Measurements from ENCODE around the gene DHRS3. TPM values are rescaled to one million over a fixed set of nuclear protein-coding genes. Genes with fewer than 3 reads are reported as not detected.

Gene DHRS3
- total RNA-seq, 1 experiment from 2014 or later, result 54.5 TPM

DNA sequence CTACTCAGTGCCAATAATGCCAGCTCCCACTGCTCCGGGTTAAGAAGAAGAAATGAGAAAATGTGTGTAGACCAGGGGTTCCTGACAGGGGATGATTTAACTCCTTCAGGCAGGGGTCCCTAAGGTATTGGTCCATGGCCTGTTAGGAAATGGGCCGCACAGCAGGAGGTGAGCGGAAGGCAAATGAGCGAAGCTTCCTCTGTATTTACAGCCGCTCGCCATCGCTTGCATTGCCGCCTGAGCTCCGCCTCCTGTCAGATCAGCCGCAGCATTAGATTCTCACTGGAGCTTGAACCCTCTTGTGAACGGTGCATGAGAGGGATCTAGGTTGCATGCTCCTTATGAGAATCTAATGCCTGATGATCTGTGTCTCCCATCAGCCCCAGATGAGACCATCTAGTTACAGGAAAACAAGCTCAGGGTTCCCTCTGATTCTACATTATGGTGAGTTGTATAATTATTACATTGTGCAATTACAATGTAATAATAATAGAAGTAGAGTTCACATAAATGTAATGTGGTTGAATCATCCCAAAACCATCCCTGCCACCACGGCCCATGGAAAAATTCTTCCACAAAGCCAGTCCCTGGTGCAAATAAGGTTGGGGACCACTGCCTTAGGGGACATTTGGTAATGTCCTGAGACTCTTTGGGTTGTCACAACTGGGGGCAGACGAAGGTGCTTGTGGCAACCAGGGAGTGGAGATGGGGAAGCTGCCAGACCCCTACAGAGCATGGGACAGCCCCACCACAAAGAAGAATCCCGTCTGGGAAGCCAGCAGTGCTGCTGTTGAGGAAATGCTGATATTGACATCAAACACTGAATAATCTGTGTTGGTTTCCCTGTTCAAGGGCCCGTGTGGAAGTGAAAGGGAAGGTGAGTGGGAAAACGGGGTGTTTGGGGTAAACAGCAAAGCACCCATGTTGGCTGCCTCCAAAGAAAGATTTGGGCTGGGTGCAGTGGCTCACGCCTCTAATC lies 60.8 kb downstream of the DHRS3 start:
- no CpG with 5 or more reads among the region's 17 CpGs for WGBS (ENCODE audit: extremely low coverage, insufficient read length, low lambda C conversion rate)
- Mint-ChIP-seq H3K36me3 (ENCODE audit: insufficient read depth in 1 of 3, low read depth in 3 of 3) (peaks cover 2 to 23% (median 3%) of the 10 kb centered on the region in 3 experiments; a peak in 6 of 7 replicates), H3K27ac (peak overlapping the region in 2 of 3 experiments; percentile 23 to 88; a peak in 1 of 7 replicates), H3K27me3 (ENCODE audit: low read depth) (peaks cover 6% of the 10 kb centered on the region), H3K4me3 (no peak overlapping the region; a peak in 1 of 5 replicates), H3K9me3 (peaks cover 12 to 13% of the 10 kb centered on the region in 2 experiments), H3K4me1 (peaks cover 14 to 26% of the 10 kb centered on the region in 2 experiments)
- Histone ChIP-seq H4K20me1 (ENCODE audit: control insufficient read depth, insufficient read depth, insufficient read length) (no peaks in the 10 kb centered on the region), H2AK5ac (ENCODE audit: insufficient read length, low read length) (no peak overlapping the region), H3K79me1 (ENCODE audit: insufficient read depth, low read depth, low read length, poor library complexity, severe bottlenecking) (no peaks in the 10 kb centered on the region), H2BK12ac (ENCODE audit: insufficient read length, low read depth, low read length) (no peak overlapping the region), H4K8ac (replicated peaks; ENCODE audit: insufficient read length, low read depth, low read length) (no peak overlapping the region), H3K27me3 (ENCODE audit: insufficient read depth, low read length) (no peaks in the 10 kb centered on the region), H2BK120ac (ENCODE audit: low read depth, low read length, poor library complexity, severe bottlenecking) (no peak overlapping the region), H4K91ac (ENCODE audit: insufficient read length, low read depth, low read length) (no peak overlapping the region), H3K18ac (ENCODE audit: insufficient read length, low read depth, low read length) (no peak overlapping the region), H3K9ac (ENCODE audit: extremely low read depth, insufficient read length, low read length) (no peak overlapping the region), H2BK5ac (ENCODE audit: insufficient read length, low read length) (no peak overlapping the region), H3K79me2 (ENCODE audit: insufficient read depth, low read length) (no peaks in the 10 kb centered on the region), H4K5ac (ENCODE audit: insufficient read length, low read depth, low read length) (no peak overlapping the region), H3T11ph (ENCODE audit: low read length) (no peak overlapping the region), H3K4me2 (ENCODE audit: insufficient read depth, insufficient read length, low read length) (no peak overlapping the region), H3K9me3 (ENCODE audit: control insufficient read depth, low read depth, low read length) (no peaks in the 10 kb centered on the region), H2BK15ac (ENCODE audit: low read depth, low read length) (no peak overlapping the region), H3K4me1 (ENCODE audit: insufficient read depth, low read length) (no peaks in the 10 kb centered on the region), H3K14ac (ENCODE audit: insufficient read depth, low read length) (no peak overlapping the region), H3K23ac (ENCODE audit: insufficient read length, low read depth, low read length) (no peak overlapping the region), H3K27ac (ENCODE audit: insufficient read length, low read depth, low read length) (no peak overlapping the region), H3K56ac (ENCODE audit: insufficient read length, low read depth, low read length) (no peak overlapping the region), H3K23me2 (ENCODE audit: insufficient read length, low read depth, low read length, poor library complexity, severe bottlenecking) (no peaks in the 10 kb centered on the region), H2AFZ (ENCODE audit: low read length) (no peak overlapping the region), H2BK20ac (ENCODE audit: low read depth, low read length, poor library complexity, severe bottlenecking) (no peak overlapping the region), H3K4ac (ENCODE audit: low read depth, low read length) (no peak overlapping the region)
- TF ChIP-seq, protein P1, sequence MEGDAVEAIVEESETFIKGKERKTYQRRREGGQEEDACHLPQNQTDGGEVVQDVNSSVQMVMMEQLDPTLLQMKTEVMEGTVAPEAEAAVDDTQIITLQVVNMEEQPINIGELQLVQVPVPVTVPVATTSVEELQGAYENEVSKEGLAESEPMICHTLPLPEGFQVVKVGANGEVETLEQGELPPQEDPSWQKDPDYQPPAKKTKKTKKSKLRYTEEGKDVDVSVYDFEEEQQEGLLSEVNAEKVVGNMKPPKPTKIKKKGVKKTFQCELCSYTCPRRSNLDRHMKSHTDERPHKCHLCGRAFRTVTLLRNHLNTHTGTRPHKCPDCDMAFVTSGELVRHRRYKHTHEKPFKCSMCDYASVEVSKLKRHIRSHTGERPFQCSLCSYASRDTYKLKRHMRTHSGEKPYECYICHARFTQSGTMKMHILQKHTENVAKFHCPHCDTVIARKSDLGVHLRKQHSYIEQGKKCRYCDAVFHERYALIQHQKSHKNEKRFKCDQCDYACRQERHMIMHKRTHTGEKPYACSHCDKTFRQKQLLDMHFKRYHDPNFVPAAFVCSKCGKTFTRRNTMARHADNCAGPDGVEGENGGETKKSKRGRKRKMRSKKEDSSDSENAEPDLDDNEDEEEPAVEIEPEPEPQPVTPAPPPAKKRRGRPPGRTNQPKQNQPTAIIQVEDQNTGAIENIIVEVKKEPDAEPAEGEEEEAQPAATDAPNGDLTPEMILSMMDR (conservative IDR thresholded peaks at IDR 0.05), result no peak
- DNase-seq, result no peak

Measured in H9 (cell line).